ENCODE data around the gene PRAMEF4. TPM values are rescaled to one million over a fixed set of nuclear protein-coding genes. Genes with fewer than 3 reads are reported as not detected.

The PRAMEF4 gene
- total RNA-seq, 120 experiments from 2014 or later, result not detected

Other genes starting within 250 kb of the PRAMEF4 start
- not detected for gene AADACL4, start 242.1 kb downstream of the PRAMEF4 start, total RNA-seq
- not detected for gene AADACL3, start 170.1 kb downstream of the PRAMEF4 start, total RNA-seq
- 1 to 10 TPM in 1 of 120 experiments, under 1 TPM in 6, not detected in 113; 0.17 to 1.1 (median 0.55) TPM for gene CFAP107, start 140.0 kb downstream of the PRAMEF4 start, total RNA-seq
- not detected for gene PRAMEF12, start 112.5 kb downstream of the PRAMEF4 start, total RNA-seq
- not detected for gene PRAMEF1, start 94.8 kb downstream of the PRAMEF4 start, total RNA-seq
- not detected for gene PRAMEF11, start 54.8 kb downstream of the PRAMEF4 start, total RNA-seq
- not detected for gene HNRNPCL1, start 37.5 kb downstream of the PRAMEF4 start, total RNA-seq
- not detected for gene PRAMEF2, start 29.1 kb downstream of the PRAMEF4 start, total RNA-seq
- gene PRAMEF10, start 12.1 kb upstream of the PRAMEF4 start, total RNA-seq, result not detected
- not detected for gene PRAMEF7, start 30.4 kb upstream of the PRAMEF4 start, total RNA-seq
- not detected for gene PRAMEF6, start 61.4 kb upstream of the PRAMEF4 start, total RNA-seq
- gene PRAMEF27, start 170.4 kb upstream of the PRAMEF4 start, total RNA-seq, result not detected
- not detected for gene HNRNPCL3, start 174.6 kb upstream of the PRAMEF4 start, total RNA-seq
- not detected for gene PRAMEF25, start 184.6 kb upstream of the PRAMEF4 start, total RNA-seq
- not detected for gene HNRNPCL2, start 230.7 kb upstream of the PRAMEF4 start, total RNA-seq